NOMO-1 (cell line): Measurements from ENCODE around the gene LIMS2.

Experiments used
- DNase-seq, 2 experiments: peaks; one replicate each; lab custom pipeline; 2025; ENCODE audit not compliant: unreplicated experiment in 2 of 2; lab: John Stamatoyannopoulos, UW

The LIMS2 gene

DNA sequence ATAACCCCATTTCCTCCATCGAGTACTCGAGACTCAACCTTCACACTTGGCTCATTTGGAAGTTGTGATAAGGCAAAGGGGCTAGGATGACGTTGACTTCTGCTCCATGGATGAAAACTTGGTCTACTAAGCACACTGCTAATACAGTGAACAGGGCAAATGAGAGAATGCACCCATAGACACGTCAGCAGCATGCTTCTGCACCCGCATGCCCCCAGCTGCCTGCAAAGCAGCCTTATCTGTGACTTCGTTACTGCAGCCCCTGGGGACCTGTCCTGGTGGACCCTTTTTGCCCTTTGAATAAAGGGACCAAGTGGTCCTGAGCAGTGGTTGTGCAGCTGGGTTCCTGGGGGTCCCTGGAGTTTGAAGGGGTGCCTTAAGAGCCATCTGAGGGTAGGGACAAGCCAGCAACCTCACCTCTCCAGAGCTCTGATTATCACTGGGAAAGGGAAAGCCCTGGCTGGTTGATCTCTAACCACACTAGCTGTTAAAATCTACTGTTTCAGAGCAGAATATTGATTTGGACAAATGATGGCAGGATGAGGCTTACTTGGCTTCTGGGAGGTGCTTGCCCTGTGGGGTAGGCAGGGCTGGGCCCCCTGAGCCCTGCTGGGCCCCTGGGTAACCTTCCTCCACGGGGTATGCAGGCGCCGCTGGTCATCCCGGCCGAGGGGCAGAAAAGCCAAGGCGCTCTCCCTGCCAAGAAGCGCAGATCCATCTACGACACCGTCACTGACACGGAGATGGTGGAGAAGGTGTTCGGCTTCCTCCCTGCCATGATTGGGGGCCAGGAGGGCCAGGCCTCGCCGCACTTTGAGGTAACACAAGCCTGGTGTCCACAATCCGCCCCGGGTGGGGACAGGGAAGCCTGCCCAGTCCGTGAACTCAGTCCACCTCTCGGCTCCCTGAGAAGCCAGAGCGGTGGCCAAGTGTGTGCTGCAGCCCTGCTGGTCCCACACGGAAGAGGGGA lies 67.0 kb downstream of the LIMS2 start:
- no peak for DNase-seq

DNA sequence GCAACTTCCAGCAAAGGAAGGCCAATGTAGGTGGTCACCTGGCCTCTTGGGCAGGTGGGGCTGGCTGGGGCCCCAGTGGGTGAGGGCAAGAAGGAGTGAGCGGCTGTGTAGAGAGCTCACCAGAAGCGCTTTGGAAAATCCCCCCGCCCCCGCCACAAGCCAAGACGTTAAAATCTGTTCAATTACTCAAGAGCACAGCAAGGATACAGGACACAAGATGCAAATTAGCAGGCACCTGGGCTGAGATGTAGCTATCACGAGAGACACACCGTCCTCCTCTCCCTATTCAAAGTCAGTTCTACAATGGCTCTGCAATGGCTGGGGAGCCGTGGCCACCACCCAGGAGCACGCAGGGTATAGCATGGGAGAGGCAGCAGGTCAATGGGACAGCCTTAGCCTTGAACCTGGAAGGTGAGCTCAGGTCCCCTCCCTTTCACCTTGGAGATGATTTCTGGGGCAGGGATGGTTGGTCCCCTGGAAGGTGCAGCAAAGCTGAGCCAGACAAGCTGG lies 67.9 kb downstream of the LIMS2 start:
- no peak for DNase-seq

DNA sequence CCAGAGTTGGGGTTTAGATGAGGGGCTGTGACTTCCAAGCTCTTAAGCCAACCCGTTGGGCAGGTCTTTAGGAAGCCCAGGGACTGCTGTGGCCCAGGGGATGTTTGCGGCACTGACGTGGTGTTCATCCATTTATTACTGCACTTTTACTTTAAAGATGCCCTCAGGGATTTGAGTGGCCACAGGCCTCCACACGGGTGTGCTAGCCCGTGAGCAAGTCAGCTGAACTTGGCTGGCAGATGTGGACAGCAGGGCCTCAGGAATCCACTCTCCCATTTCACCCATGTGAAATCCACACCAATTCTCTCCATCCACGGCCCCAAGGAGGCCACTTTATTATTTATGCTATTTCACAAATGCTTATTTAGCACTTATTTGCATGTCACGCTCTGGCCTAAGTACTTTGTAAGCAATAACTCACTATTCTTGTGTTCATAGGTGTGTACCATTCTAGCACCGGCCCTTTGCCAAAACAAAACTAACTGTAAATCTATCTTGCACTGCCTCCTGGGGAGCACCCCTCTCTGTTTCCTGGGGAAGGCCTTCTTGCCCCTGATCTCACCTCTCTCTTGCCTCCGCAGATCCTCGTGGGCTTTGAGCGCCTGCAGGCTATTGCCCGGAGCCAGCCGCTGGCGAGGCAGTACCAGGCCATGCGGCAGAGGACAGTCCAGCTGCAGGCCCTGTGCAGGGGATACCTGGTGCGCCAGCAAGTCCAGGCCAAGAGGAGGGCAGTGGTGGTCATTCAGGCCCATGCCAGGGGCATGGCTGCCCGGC lies 68.5 kb downstream of the LIMS2 start:
- no peak for DNase-seq

DNA sequence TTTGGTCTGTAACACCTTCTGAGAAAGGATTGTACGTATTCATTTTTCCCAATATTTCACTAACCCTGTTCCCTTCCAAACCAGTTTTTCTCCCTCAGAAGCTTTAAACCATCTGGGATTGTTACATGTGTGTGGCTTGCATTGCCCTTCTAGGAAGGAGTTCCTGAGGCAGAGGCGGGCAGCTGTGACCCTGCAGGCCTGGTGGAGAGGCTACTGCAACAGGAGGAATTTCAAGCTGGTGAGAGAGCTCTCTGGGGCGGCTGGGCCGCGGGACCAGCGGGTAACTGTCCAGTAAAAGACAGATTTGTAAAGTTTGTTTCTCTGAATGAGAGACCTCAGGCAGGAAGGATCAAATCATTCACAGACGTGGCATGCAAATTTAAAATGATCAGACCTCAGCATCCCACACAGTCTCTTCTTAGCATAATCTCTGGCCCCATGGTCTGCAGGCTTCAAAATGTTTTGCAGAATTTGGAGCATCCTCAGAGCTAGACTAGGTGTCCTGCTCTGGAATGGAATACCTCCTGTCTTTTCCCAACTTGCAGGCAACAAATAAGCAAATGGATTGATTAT lies 69.6 kb downstream of the LIMS2 start:
- DNase-seq = no peak

DNA sequence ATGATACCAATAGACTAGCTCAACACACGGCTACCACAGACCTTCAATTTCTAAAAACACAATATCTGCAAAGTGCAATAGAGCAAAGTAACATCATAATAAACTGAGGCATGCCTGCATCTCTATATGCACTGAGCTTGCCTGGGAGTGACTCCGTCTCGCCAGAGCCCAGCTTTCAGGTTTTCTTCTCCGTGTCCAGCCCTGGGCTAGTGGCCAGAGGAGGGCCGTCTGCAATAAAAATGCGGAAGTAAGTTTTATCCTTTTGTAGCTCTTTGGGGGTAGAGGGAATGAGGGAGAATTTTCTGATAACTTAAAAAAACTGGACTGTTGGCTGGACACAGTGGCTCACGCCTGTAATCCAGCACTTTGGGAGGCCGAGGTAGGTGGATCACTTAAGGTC lies 70.3 kb downstream of the LIMS2 start:
- no peak for DNase-seq

DNA sequence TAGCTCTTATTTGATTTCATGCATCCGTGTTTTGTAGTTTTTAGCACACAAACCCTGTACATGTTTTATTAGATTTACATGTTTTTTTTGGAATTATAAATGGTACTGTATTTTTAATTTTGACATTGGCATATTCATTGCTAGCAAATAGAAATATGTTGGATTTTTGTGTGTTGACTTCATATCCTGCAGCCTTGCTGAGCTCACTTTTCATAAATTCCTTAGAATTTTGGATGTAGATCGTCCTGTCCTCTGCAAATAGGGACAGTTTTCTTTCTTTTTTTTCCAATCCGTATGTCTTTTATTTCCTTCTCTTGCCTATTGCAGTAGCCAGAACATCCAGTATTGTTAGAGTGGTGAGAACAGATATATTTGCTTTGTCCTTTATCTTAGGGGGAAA lies 76.1 kb downstream of the LIMS2 start:
- no peak for DNase-seq

DNA sequence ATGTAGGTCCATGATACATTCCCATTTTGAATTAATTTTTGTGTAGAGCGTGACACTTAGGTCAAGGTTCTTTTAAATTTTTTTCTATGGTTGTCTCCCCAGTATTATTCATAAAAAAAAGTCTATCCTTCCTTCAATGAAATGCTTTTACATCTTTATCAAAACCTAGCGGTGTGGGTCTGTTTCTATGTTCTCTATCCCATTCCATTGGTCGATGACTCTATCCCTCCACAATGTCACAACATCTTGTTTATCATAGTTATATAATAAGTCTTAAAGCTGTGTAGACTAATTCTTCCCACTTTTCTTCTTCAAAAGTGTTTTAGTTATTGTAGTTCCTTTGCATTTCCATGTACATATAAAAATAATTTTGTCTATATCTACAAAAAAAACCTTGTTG lies 76.6 kb downstream of the LIMS2 start:
- no peak for DNase-seq

DNA sequence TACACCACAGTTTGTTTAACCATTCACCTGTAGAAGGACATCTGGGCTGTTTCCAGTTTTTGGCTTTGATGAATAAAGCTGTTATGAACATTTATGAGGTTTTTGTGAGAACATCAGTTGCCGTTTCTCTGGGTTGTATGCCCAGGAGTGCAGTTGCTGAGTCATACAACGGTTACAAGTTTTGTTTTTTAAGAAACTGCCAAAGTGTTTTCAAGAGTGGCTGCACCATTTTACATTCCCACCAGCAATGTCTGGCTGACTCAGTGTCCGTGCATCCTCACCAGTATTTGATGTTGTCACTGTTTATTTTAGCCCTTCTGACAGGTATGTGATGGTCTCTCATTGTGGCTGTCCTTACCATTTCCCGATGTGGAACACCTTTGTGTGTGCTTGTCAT lies 77.3 kb downstream of the LIMS2 start:
- no peak for DNase-seq

DNA sequence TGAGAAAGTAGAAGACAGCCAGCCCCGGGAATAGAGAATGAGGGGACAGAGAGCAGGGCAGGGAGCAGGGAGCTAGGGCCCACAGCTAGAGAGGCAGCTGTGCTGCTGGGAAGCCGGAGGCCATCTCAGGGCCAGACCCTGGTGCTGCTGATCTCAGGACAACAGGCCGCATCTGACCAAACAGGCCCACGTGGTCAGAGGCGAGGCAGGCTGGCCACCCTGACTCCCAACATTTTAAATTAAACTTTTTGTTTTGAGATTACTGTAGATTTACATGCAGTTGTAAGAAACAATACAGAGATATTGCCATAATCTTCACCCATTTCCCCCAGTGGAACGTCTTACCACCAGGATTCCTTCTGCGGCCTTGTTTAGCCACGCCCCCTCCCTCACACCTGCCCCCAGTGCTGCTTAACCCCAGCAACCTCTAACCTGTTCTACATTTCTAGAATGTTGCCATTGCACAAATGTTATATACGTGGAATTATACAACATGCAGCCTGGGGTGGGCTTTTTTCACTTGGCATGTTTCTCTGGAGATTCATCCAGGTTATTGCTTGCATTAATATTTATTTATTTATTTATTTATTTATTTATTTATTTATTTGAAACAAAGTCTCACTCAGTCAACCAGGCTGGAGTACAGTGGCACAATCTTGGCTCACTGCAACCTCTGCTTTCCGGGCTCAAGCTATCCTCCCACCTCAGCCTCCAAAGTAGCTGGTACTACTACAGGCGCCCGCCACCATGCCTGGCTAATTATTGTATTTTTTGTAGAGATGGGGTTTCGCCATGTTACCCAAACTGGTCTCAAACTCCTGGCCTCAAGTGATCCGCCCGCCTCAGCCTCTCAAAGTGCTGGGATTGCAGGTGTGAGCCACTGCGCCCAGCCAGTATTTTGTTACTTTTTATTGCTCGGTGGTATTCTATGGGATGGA lies 78.0 kb downstream of the LIMS2 start:
- DNase-seq = no peak

DNA sequence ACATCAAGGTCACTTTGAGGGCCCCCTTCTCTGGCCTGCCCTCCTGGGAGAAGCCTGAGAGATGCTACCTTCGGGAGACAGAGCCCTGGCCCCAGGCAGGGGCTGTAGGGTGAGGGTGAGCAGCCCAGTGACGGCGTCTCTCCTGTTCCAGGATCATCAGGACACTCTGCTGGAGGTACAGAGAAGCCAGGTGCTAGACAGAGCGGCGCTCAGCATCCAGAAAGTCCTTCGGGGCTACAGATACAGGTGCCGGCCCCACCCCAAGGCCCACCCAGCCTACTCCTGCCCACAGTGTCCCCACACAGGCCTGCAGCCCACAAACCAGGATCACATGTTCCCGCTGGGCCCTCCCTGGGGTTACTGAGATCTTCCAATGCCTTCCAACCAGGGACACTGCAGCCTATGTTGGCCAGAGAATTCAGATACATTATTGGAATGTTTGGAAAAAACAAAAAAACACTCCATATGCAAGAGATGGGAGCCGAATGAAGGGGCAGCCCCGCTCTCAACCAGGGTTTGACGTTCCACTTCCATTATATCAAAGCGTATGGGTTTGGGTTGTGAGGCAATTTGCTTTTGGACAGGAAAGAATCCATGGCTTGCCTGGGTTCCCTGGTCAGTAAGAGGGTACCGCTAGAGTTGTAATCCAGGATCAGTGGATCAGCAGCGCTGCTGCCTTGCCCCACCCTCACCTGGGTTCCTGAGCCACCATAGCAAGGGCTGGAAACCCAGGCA lies 78.9 kb downstream of the LIMS2 start:
- no peak for DNase-seq

DNA sequence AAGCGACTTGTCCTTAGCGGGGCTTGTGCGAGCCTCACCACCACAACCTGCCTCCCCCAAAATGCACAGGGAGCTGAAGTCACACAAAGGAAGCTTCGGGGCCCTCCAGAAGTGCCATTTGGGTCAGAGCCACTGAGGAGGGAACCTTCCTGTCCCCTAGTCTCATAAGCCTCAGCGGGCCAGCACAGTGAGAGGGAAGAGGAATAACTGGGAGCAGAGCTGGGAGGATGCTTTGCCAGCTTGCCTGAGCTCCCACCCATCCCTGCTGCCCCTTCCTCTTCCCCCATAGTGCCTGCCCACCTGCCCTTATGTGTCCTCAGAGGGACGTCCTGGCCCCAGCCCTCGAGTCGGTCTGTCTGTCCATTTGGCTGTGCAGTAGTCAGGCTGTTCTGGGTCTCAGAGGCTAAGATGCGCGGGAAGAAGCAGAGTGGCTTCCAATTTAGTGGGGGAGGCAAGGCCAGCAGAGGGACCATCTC lies 81.2 kb downstream of the LIMS2 start:
- no peak for DNase-seq

DNA sequence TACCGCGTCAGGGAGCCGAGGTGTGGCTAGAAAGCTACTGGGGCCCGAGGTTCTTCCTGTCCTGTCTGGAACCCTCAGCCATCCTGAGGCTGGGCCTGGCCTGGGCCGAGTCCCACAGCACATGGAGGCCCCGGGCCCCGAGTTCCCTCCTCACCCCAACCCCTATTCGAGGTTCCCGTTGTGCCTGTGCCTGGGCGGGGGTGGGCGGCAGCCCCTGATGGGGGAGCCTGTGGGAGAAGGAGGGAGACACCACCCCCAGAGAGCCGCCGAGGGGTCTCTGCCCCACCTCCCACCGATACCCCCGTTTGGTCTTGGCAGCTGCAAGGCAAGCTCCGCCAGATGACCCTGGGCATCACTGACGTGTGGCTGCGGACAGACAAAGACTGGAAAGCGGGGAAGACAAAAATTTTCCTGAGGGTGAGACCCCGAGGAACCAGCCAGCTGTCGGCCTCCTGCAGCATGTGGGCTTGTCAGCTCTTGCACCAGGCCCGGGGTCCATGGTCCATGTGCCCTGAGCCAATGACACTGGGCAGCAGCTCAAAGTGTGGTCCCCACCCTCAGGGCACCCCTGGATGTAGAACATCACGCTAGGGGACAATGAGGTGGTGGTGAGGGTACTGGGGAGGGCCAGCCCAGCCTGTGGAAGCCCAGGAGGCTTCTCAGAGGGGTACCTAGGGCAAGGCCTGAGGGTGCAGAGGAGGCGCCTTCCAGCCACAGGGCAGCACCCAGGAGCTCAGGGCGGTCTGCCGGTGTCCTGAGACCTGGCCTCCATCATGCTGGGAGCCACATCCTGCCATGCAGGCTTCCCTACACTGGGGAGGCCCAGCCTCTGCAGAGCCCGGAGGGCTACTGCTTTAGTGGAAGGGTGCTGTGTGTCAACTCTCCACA lies 81.9 kb downstream of the LIMS2 start:
- no peak for DNase-seq

DNA sequence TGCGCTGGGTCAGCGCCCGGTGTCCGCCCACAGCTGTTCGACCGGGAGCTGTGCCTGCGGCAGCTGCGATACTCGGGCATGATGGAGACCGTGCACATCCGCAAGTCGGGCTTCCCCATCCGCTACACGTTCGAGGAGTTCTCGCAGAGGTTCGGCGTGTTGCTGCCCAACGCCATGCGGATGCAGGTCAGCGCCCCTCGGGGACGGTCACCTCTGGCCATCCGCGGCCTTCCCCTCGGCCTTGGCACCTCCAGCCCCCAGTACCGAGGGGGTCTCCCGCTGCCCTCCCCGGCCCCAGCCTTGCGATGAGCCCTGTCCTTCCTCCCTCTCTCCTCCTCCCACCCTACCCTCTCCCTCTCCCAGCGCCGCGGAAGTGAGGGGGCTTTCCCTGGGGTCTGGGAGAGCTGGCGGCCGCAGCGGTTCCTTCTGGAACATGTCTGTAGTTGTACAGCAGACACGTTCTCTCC lies 82.5 kb downstream of the LIMS2 start:
- DNase-seq = no peak

DNA sequence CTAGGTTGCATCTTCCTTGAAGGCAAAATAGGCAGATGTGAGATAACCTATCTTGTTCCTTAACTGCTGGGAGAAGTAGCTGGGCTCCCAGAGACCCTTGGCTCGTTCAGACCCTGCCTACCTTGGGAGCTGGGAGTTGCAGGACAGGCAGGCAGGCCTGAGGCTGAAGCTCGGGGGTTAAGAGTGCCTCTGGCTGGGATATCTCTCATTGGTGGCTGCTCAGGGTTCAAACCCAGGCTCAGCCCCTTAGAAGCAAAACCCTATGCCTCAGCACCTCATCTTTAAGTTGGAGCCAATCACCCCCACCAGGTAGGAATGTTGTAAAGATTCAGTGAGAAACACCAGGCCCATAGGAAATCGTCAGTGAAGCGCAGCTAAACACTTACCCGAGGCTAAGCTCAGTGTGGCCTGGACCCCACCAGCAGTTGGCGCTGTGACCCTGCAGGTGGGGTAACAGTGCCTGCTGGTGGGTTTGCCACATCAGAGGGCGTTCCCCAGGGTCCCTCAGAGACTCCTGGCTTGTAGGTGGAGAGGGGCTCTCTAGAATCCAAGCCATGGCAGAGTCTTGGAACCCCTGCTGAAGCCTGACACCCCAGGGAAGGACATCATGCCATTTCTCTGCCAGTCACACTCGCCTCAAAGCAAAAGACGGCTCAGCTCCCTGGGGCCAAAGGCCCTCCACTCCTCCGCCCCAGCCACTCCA lies 84.0 kb downstream of the LIMS2 start:
- peak; percentile 25 to 35 for DNase-seq

DNA sequence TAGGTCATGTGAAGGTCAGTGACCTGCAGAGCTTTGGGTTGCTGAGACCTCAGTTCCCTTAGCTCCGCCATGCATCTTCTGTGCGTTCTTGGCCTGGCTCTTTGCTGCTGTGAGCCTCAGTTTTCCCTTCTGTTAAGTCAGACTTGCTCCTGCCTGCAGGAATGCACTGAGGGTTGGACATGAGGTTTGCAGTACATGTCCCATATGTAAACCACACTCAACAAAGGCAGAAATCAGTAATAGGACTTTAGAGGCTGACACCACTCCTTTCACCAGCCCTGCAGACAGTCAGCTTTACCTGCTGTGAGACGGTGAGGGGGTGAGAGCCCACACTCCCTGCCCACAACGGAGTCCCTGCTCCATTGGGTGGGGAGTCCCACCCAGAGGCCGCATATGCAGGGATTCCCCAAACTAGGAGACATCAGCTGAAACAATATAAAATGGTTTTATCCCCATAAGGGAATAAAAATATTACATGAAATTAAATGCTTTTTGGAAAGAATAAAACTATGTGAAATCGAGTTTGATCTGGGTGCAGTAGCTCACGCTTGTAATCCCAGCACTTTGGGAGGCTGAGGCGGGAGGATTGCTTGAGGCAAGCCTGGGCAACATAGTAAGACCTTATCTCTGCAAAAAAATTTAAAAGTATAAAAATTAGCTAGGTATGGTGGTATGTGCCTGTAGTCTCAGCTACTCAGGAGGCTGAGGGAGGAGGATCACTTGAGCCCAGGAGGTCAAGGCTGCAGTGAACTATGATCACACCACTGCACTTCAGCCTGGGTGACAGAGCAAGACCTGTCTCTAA lies 84.7 kb downstream of the LIMS2 start:
- DNase-seq = no peak

DNA sequence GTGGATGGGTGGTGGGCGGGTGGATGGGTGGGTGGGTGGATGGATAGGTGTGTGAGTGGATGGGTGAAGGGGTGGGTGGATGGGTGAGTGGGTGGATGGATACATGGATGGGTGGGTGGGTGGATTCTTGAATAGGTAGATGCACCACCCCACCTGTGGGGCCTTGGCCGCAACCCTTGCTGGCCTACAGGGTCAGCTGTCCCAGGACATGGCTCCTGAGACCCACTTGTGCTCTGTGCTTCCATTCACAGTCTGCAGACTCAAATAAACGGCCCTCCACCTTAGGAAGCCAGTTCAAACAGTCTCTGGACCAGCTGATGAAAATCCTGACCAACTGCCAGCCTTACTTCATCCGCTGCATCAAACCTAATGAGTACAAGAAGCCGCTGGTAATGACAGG lies 85.5 kb downstream of the LIMS2 start:
- no peak for DNase-seq

DNA sequence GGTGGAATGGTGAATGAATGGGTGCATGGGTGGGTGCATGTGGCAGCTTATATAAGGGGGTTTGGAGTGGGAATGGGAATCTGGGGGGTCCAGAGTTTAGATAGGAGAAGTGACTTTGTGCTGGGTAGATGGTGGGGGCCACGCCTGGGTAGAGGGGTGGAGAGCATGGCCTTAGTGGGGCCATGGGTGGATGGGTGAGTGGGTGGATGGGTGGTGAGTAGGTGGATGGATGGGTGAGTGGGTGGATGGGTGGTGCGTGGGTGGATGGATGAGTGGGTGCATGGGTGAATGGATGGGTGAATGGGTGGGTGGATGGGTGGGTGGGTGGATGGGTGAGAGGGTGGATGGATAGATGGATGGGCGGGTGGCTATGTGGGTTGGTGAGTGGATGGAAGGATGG lies 86.0 kb downstream of the LIMS2 start:
- no peak for DNase-seq
